DOHH2 (cell line): ENCODE results near the gene DEFB125.
"Not testable (repeated sequence)": the region's sequence is repeated elsewhere in the genome, so short reads cannot be mapped to it uniquely, and the experiment has no call there.

ENCODE experiments used
- H3F3A ChIP-seq: fragments of 200-600 bp; sonication (generic), shearing (Covaris generic); 2 replicates; pipeline ENCODE4 v1.6.0; 2016; ENCODE audit warnings: antibody characterized with exemption, mild to moderate bottlenecking; ENCODE audit not compliant: control insufficient read depth, insufficient read depth
- H3K27ac ChIP-seq: fragments of 200-600 bp; sonication (generic); 2 replicates; pipeline ENCODE4 v1.5.1; 2014; ENCODE audit warnings: low read depth, mild to moderate bottlenecking, low read length, moderate library complexity
- H3K27me3 ChIP-seq: fragments of 200-600 bp; sonication (generic); 2 replicates; pipeline ENCODE4 v1.6.1; 2014; ENCODE audit warnings: mild to moderate bottlenecking, low read length, mixed read lengths; ENCODE audit not compliant: control insufficient read depth
- H3K36me3 ChIP-seq: fragments of 200-600 bp; sonication (generic); 2 replicates; pipeline ENCODE4 v1.6.1; 2014; ENCODE audit warnings: mild to moderate bottlenecking, low read length, moderate library complexity, mixed read lengths; ENCODE audit not compliant: control insufficient read depth
- H3K4me1 ChIP-seq: fragments of 200-600 bp; sonication (generic); 2 replicates; pipeline ENCODE4 v1.6.1; 2014; ENCODE audit warnings: mild to moderate bottlenecking, low read length, mixed read lengths; ENCODE audit not compliant: control insufficient read depth
- H3K4me2 ChIP-seq: fragments of 200-600 bp; sonication (generic); 2 replicates; pipeline ENCODE4 v1.6.0; 2014; ENCODE audit warnings: mild to moderate bottlenecking, low read length, moderate library complexity
- H3K4me3 ChIP-seq: fragments of 200-600 bp; sonication (generic); 2 replicates; pipeline ENCODE4 v1.5.1; 2014; ENCODE audit warnings: mild to moderate bottlenecking, low read length, mixed read lengths
- H3K79me2 ChIP-seq: fragments of 200-600 bp; sonication (generic); 2 replicates; pipeline ENCODE4 v1.6.1; 2014; ENCODE audit warnings: mild to moderate bottlenecking, low read length, mixed read lengths; ENCODE audit not compliant: control insufficient read depth
- H3K9me2 ChIP-seq: fragments of 200-600 bp; sonication (generic); replicated peaks from 2 replicates; pipeline ENCODE4 v1.6.1; 2014; ENCODE audit warnings: mild to moderate bottlenecking, low read length, mixed read lengths; ENCODE audit not compliant: control insufficient read depth
- H3K9me3 ChIP-seq: fragments of 200-600 bp; sonication (generic); 2 replicates; pipeline ENCODE4 v1.6.1; 2014; ENCODE audit warnings: antibody characterized with exemption, low read length, mixed read lengths; ENCODE audit not compliant: control insufficient read depth, insufficient read depth
- H4K20me1 ChIP-seq: fragments of 200-600 bp; sonication (generic); 2 replicates; pipeline ENCODE4 v1.6.0; 2014; ENCODE audit warnings: low read depth, mild to moderate bottlenecking, antibody characterized with exemption, low read length, moderate library complexity; ENCODE audit not compliant: control insufficient read depth, insufficient read depth
- CTCF ChIP-seq: fragments of 200-600 bp; sonication (generic); IDR thresholded peaks from one replicate; pipeline ENCODE4 v1.5.1; 2014; ENCODE audit warnings: antibody characterized with exemption, mild to moderate bottlenecking, low read depth, low read length; ENCODE audit not compliant: poor library complexity, severe bottlenecking
- EZH2phosphoT487 ChIP-seq: fragments of 200-600 bp; sonication (generic); IDR thresholded peaks from 2 replicates; pipeline ENCODE4 v1.6.1; 2017; ENCODE audit warnings: borderline replicate concordance, mild to moderate bottlenecking, antibody characterized with exemption, low read length, moderate library complexity, mixed read lengths

DEFB125 gene

GRCh38 chr20:112396-112795, 24.9 kb downstream of the DEFB125 start:
- Histone ChIP-seq H3K27me3 (peaks cover 4% of the 10 kb centered on the region), H3K36me3 (no peaks in the 10 kb centered on the region), H3K9me3 (no peaks in the 10 kb centered on the region), H3K9me2 (no peaks in the 10 kb centered on the region), H3K27ac (no peak overlapping the region), H3K79me2 (no peaks in the 10 kb centered on the region), H3K4me2 (no peak overlapping the region), H4K20me1 (no peaks in the 10 kb centered on the region), H3K4me1 (no peaks in the 10 kb centered on the region), H3F3A (no peaks in the 10 kb centered on the region), H3K4me3 (no peak overlapping the region)
- TF ChIP-seq EZH2phosphoT487 (no peak), CTCF (no peak)

- no peaks in the 10 kb centered on the region for H3K4me1 ChIP-seq
- no peaks in the 10 kb centered on the region for H4K20me1 ChIP-seq
- no peak overlapping the region for H3K4me2 ChIP-seq
- no peaks in the 10 kb centered on the region for H3F3A ChIP-seq
- H3K9me3 ChIP-seq = no peaks in the 10 kb centered on the region; the same call in 1 of the 2 replicates
- H3K79me2 ChIP-seq = no peaks in the 10 kb centered on the region
- TF ChIP-seq EZH2phosphoT487 = no peak
- TF ChIP-seq CTCF = no peak
- H3K4me3 ChIP-seq = no peak overlapping the region
- no peaks in the 10 kb centered on the region for H3K9me2 ChIP-seq
- H3K27ac ChIP-seq = no peak overlapping the region
- H3K27me3 ChIP-seq = peaks cover 7% of the 10 kb centered on the region; the same call in 1 of the 2 replicates
- H3K36me3 ChIP-seq = no peaks in the 10 kb centered on the region
Observed at GRCh38 chr20:117518-117917, 30.0 kb downstream of the DEFB125 start.

DNA sequence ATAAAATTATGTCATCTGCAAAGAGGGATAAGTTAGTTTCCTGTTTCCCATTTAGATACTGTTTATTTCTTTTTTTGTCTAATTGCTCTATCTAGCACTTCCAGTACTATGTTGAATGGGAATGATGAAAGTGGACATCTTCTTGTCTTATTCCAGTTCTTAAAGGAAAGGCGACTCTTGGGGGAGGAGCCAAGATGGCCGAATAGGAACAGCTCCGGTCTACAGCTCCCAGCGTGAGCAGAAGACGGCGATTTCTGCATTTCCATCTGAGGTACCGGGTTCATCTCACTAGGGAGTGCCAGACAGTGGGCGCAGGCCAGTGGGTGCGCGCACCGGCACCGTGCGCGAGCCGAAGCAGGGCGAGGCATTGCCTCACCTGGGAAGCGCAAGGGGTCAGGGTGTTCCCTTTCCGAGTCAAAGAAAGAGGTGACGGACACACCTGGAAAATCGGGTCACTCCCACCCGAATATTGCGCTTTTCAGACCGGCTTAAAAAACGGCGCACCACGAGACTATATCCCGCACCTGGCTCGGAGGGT, 42.4 kb downstream of the DEFB125 start:
- H3K4me2 ChIP-seq, H3K4me3 ChIP-seq, H3K9me2 ChIP-seq, H3K4me1 ChIP-seq, H3K79me2 ChIP-seq, H3K27me3 ChIP-seq, H3F3A ChIP-seq, H3K36me3 ChIP-seq, H3K27ac ChIP-seq, H3K9me3 ChIP-seq, H4K20me1 ChIP-seq: not testable (repeated sequence)

GRCh38 chr20:137668-138490, 50.4 kb downstream of the DEFB125 start:
- no peaks in the 10 kb centered on the region for H4K20me1 ChIP-seq
- H3K4me3 ChIP-seq = peak overlapping the region; percentile 10
- H3K27me3 ChIP-seq = peaks cover 8% of the 10 kb centered on the region
- H3K9me2 ChIP-seq = no peaks in the 10 kb centered on the region
- no peaks in the 10 kb centered on the region for H3K36me3 ChIP-seq
- H3K79me2 ChIP-seq = no peaks in the 10 kb centered on the region
- H3K9me3 ChIP-seq = no peaks in the 10 kb centered on the region; the same call in 1 of the 2 replicates
- TF ChIP-seq EZH2phosphoT487 (no peak), CTCF (peak; percentile 76)
- no peaks in the 10 kb centered on the region for H3F3A ChIP-seq
- no peaks in the 10 kb centered on the region for H3K4me1 ChIP-seq
- peak overlapping the region; percentile 28 for H3K4me2 ChIP-seq
- H3K27ac ChIP-seq = no peak overlapping the region
